Measurements from ENCODE around the gene CHN1.

Gene CHN1

GRCh38 chr2:174924061-174924693 lies 81.0 kb downstream of the CHN1 start:
- DNase-seq (ENCODE audit: low read depth), result no peak

DNA sequence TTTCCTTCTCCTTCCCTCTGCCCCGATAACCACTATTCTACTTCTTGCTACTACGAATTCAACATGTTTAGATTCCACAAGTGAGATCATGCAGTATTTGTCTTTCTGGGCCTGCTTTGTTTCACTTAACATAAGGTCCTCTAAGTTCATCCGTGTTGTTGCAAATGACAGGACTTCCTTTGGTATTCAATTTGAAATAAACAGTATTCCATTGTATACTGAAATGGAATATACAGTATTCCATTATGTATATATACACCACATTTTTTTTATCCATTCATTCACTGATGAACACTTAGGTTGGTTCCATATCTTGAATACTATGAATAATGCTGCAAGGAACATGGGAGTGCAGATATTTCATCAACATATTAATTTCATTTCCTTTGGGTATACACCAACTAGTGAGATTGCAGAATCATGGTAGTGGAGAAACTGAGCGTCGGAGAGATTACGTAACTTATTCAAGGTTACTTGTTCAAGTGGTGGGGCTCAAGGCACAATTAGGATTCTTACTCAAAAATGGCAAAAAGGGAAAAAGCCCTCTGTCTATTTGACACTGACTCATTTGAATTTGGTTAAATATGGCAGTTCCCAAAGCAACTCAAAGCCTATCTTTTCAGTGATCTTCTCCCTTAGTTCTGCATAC lies 85.1 kb downstream of the CHN1 start:
- no peak for DNase-seq (ENCODE audit: low read depth)

GRCh38 chr2:174918886-174919526 lies 86.2 kb downstream of the CHN1 start:
- no peak for DNase-seq (ENCODE audit: low read depth)

DNA sequence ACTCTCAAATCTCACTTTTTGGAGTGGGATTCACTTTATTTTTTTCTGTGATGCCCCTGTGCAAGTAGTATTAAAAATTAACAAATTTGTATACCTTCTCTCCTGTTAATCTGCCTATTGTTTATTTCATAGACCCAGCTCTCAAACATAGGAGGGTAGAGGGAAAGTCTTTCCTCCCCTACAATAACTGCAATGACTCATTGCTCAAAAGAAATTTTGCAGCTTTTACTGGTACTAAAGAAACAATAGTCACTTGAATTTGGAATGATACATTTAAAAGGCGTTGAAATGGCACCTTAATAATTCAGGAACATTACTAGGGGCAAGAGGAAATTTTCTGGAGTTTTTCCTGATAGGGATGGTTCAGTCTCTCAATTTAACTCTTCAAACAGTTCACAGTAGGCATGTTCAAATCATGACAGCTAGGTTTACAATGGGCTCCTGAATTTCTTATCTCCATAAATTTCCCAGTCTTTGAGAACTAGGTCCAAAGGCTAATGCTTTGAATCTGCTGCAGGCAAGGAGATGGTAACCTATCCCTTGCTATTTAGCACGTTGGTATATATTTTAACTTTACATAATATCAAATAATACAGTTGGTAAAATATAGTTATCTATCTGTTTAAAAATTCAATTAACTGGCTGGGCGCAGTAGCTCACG lies 88.8 kb downstream of the CHN1 start:
- no peak for DNase-seq (ENCODE audit: low read depth)

DNA sequence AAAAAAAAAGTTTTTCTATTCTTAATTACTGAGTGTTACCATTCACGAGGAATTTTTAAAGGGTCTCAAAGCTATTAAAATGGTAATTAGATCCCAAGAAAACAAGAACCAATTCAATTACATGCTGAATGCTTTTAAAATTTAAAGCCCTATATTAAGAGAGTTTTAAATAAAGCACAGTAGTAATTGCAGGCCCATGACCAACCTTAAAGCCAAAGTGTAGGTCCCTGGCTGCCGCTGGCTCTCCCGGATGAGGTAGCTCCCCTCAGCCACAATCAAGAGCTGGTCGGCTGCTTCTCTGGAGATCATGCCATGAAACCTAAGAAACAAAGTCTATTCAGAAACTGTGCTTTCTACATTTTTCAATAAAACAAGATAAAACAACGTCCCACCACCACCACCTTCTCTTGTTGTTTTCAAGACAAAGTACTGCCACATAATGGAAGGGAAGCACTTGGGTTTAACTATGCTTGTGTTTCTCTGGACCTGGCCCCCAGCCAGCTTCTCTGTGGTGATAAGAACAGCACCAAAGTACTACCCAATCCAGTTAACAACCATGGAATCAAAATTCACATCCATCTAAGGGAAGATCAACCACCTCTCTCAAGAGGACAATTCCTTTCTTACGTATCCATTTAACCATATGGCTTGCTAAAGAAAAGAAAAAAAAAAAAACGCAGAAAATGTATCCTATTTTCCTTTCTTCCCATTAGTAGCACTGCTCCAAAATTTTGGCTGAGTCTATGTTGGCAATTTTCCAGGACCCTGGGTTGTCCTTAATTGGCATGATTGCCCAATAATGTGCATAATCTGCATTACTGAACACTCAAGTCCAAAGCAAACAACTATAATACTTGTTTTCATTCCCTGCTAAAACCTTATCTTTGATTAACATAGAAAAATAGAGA lies 90.1 kb downstream of the CHN1 start:
- no peak for DNase-seq (ENCODE audit: low read depth)

DNA sequence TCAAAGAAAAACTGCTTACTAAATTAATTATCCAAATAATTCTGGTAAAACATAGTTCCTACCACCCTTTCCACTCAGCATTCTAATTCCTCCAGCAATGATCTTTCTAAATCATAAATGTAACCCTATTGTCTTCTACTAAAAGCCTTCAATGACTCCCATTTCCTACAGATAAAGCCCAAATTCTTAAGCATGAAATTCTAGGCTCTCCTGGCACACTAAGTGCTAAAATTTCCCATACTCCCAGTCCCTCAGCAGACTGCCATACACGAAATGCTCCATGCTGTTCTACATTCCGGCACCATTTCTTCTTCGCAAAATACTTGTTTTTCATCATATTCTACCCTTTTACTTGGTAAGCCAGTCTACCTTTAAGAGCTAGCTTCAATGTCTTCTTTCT lies 96.9 kb downstream of the CHN1 start:
- DNase-seq (ENCODE audit: low read depth), result no peak

- DNase-seq (ENCODE audit: low read depth), result no peak
Observed at GRCh38 chr2:174903264-174903556, 102.0 kb downstream of the CHN1 start.

DNA sequence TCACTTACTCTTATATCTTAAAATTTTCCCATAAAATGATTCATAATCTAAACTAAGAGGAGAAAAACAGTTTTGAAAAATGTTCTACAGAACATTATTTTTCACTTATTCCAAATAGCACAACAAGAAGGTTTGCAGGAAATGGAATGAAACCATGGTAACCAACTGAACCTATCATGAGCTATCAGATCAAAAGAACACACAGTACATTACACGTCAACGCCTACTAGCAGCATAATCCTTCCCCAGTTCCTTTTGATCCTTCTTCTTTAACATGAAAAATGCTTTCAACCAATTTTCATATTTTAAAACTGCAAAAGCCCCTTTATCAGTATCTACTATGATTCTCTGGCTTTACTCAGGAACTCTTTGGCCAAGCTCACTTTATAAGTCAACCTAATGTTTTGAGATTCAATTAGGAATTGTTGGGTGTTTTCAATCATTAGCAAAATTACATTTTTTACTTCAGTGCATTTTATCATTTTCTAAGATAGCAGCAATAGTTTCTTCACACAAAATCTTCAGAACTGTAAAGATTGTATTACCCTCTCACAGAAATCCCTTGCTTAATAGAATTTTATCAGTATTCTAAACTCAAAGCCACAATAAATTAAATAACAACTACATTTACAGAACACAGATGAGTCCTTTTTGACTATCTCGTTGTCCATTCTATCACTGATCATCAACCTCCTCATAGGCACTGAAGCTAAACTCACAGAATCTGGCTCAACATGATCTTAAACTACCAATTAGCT lies 102.5 kb downstream of the CHN1 start:
- DNase-seq (ENCODE audit: low read depth), result no peak

GRCh38 chr2:174901075-174901474 lies 104.1 kb downstream of the CHN1 start:
- DNase-seq (ENCODE audit: low read depth), result no peak

DNA sequence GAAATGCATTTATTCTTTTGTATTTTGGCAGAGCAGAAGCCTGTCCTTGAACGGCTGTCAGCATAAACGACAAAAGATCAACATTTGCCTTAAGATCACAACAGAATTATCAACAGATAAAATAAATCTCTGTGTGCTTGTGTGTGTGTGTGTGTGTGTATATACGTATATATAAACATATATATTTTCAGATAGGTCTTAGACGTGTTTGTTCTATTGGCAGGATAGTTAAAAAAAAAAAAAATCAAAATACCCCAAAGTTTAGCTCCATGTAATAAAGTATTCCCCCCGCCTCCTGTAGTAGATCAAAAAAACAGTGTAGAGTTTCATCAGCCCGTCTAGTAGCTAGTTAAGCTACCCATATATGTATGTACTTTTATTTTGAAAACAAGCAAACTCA lies 107.9 kb downstream of the CHN1 start:
- DNase-seq (ENCODE audit: low read depth), result no peak

DNA sequence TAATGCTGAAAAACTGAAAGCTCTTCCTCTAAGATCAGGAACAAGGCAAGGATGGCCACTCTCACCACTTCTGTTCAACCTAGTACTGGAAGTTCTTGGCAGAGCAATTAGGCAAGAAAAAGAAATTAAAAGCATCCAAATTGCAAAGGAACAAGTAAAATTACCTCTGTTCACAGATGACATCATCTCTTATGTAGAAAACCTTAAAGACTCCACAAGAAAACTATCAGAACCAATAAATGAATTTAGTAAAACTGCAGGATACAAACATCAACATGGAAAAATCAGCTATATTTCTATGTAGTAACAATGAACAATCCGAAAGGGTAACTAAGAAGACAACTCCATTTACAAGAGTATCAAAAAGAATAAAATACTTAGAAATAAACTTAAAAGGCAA lies 112.2 kb downstream of the CHN1 start:
- no peak for DNase-seq (ENCODE audit: low read depth)

- DNase-seq (ENCODE audit: low read depth), result no peak
Observed at GRCh38 chr2:174892546-174892945, 112.6 kb downstream of the CHN1 start.

GRCh38 chr2:174888646-174889271 lies 116.4 kb downstream of the CHN1 start:
- no peak for DNase-seq (ENCODE audit: low read depth)

DNA sequence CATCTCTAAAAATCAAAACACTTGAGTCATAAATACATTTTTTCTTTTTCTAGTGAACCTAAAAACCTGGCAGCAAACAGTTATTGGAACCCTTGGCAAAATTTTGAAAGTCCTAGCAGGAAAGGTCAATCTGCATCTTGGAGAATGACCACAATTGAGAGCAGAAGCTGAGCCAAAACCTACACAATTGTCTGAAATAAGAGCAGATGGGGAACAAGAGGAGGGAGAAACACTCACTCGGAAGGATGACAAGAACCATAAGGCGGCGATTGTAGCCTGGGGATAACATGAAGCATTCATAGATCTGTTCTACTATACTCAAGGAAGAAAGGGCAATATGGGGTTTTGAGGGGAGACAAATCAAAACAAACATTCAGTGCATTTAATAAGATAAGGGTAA lies 117.0 kb downstream of the CHN1 start:
- DNase-seq (ENCODE audit: low read depth), result no peak

GRCh38 chr2:174882416-174882815 lies 122.8 kb downstream of the CHN1 start:
- DNase-seq (ENCODE audit: low read depth), result no peak

DNA sequence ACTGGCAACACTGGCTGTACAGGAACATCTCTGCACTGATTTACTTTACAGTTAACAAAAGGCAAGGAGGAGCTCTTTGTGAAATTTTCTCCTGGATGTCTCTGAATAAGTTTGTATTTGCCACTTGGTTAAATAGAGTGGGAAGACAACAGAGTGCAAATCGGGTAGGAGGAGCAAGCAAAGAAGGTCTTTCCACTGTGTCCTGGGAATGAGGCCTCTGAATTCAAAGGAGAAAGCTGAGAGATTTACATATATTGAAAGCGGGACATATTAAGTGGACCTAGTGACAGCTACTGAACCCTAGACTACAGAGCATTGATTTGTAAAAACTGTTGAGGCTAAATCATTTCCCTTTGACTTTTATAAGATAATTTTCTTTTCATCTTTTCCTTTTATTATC lies 123.5 kb downstream of the CHN1 start:
- no peak for DNase-seq (ENCODE audit: low read depth)

DNA sequence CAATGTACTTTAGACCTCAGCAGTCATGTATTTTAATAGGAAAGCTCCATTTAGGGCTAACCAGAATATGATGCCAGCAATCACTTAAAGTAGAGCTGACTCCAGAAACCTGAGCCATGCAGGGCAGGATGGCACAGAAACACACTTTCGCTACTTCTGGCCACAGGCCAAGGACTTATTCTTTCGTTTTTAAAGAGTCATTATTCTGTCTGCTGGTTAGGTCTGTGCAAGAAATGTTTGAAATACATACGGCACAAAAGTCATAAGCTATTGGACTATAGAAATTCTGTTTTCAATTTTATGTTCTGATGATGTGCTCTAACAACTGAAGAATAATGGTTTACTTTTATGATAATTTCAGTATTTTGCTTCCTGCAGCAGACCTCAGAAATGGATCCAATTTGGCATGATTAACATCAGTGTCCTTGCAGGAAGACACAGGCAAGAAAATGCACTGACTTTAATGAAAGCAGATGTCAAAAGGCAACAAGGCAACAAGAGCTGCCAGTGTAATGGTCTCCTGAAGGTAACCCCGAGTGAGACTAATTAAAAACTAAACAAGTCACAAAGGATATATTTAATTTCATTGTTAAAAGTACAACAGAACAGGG lies 126.5 kb downstream of the CHN1 start:
- DNase-seq (ENCODE audit: low read depth), result no peak

GRCh38 chr2:174877751-174878150 lies 127.4 kb downstream of the CHN1 start:
- no peak for DNase-seq (ENCODE audit: low read depth)

GRCh38 chr2:174877301-174877700 lies 127.9 kb downstream of the CHN1 start:
- DNase-seq (ENCODE audit: low read depth), result no peak

DNA sequence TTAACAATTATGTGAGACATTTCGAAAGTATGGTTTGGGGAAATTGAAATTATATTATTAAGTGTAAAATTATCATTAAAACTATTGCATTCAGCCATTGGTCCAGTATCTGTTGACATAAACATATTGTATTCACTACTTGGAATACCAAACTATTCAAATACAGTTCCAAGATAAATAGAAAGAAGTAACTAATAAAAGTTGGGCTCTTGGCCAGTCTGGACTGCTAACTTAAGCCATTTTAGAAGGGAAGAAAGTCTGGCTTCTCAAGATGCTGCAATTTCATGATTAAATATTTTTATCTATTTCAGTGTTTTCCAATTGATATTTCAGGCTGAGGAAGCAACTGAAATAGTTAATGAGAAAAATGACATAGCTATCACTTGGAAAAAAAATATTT lies 131.1 kb downstream of the CHN1 start:
- no peak for DNase-seq (ENCODE audit: low read depth)

GRCh38 chr2:174873471-174873870 lies 131.7 kb downstream of the CHN1 start:
- DNase-seq (ENCODE audit: low read depth), result no peak
